Measurements from ENCODE around the gene NPIPB4. TPM values are rescaled to one million over a fixed set of nuclear protein-coding genes. Genes with fewer than 3 reads are reported as not detected.
"Not testable (repeated sequence)": the region's sequence is repeated elsewhere in the genome, so short reads cannot be mapped to it uniquely, and the experiment has no call there.

The NPIPB4 gene
- total RNA-seq, 2 donors from 2014 or later = 177 to 222 TPM

DNA sequence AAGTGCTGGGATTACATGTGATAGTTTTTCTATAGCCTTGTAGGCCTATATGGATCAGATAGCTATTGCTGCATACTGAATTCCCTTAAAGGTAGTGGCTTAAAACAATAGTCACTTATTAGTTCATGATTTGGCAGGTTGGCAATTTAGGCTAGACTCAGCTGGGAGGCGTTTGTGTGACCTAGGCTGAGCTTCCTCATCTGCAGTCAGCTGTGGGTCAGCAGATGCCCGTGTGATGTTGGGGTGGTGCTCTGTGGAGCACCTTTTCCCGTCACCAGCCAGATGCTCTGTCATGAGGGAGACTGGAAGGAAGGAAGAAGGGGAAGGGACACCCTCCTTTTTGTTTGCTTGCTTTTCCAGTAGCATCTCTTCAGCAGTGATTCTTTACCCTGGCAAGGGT is 64.2 kb downstream of the NPIPB4 start:
- H3K4me1 ChIP-seq (ENCODE audit: control insufficient read depth, insufficient read depth, low read length); H3K9ac ChIP-seq (ENCODE audit: extremely low read depth, low read length, poor library complexity, severe bottlenecking); H3K36me3 Mint-ChIP-seq (ENCODE audit: low read depth); H3K9me3 ChIP-seq (ENCODE audit: control insufficient read depth, low read length); H3K27me3 ChIP-seq (ENCODE audit: control insufficient read depth, insufficient read depth, low read length, poor library complexity, severe bottlenecking); H3K27ac Mint-ChIP-seq; H3K36me3 ChIP-seq (ENCODE audit: control insufficient read depth, insufficient read depth, low read length); DNase-seq; H3K4me3 Mint-ChIP-seq; H3K4me3 ChIP-seq (ENCODE audit: low read length); H3K27me3 Mint-ChIP-seq (ENCODE audit: insufficient read depth); H3K4me1 Mint-ChIP-seq; H3K9me3 Mint-ChIP-seq; H3K27ac ChIP-seq (ENCODE audit: low read depth, low read length): not testable (repeated sequence)
- 89% methylated on average over 1 of the region's 3 CpGs; no CpG with 5 or more reads in 1 of the 2 experiments for WGBS, 2 experiments (ENCODE audit: insufficient coverage in 1 of 2, insufficient read length in 1 of 2)

GRCh38 chr16:21790506-21790905 is 67.0 kb downstream of the NPIPB4 start:
- not testable (repeated sequence) for H3K4me3 Mint-ChIP-seq; DNase-seq; H3K27ac Mint-ChIP-seq; H3K9me3 ChIP-seq (ENCODE audit: control insufficient read depth, low read length); H3K4me3 ChIP-seq (ENCODE audit: low read length); H3K27ac ChIP-seq (ENCODE audit: low read depth, low read length); H3K27me3 Mint-ChIP-seq (ENCODE audit: insufficient read depth); H3K36me3 Mint-ChIP-seq (ENCODE audit: low read depth); H3K9me3 Mint-ChIP-seq; H3K9ac ChIP-seq (ENCODE audit: extremely low read depth, low read length, poor library complexity, severe bottlenecking); H3K4me1 ChIP-seq (ENCODE audit: control insufficient read depth, insufficient read depth, low read length); H3K36me3 ChIP-seq (ENCODE audit: control insufficient read depth, insufficient read depth, low read length); H3K4me1 Mint-ChIP-seq; H3K27me3 ChIP-seq (ENCODE audit: control insufficient read depth, insufficient read depth, low read length, poor library complexity, severe bottlenecking)
- 75% methylated on average over 1 of the region's 1 CpG; no CpG with 5 or more reads in 1 of the 2 experiments for WGBS, 2 experiments (ENCODE audit: insufficient coverage in 1 of 2, insufficient read length in 1 of 2)

Other genes starting within 250 kb of the NPIPB4 start
- not detected for gene IGSF6, start 205.1 kb downstream of the NPIPB4 start, total RNA-seq
- under 1 TPM; 0.07 to 0.09 TPM for gene OTOA, start 193.8 kb downstream of the NPIPB4 start, total RNA-seq
- 100 to 1,000 TPM; 167 to 172 TPM for gene UQCRC2, start 95.6 kb upstream of the NPIPB4 start, total RNA-seq
- gene PDZD9, start 143.4 kb upstream of the NPIPB4 start, total RNA-seq = not detected
- gene MOSMO, start 150.4 kb upstream of the NPIPB4 start, total RNA-seq = 10 to 100 TPM; 12.6 to 14.7 TPM
- under 1 TPM; 0.18 to 0.40 TPM for gene VWA3A, start 234.8 kb upstream of the NPIPB4 start, total RNA-seq